ENCODE results near the gene ZG16.

- no peak for TF ChIP-seq CTCF (IDR thresholded peaks at IDR 0.05)
- TF ChIP-seq POLR2A (IDR thresholded peaks at IDR 0.05) = no peak
- TF ChIP-seq EP300 (IDR thresholded peaks at IDR 0.05) = no peak
Observed at GRCh38 chr16:29794231-29794710, 16.2 kb downstream of the ZG16 start.
